Activated CD8-positive, alpha-beta memory T cell treated with anti-CD3 and anti-CD28 coated beads, Interleukin-2, amount 50 U/mL, for 1 hour (primary cell): ENCODE results near the gene KRTAP10-10.
"Not testable (repeated sequence)": the region's sequence is repeated elsewhere in the genome, so short reads cannot be mapped to it uniquely, and the experiment has no call there.

Experiments
- DNase-seq: peaks from one replicate; pipeline ENCODE4 v3.0.0-alpha.2; 2020; ENCODE audit errors: extremely low read depth

KRTAP10-10 gene

DNA sequence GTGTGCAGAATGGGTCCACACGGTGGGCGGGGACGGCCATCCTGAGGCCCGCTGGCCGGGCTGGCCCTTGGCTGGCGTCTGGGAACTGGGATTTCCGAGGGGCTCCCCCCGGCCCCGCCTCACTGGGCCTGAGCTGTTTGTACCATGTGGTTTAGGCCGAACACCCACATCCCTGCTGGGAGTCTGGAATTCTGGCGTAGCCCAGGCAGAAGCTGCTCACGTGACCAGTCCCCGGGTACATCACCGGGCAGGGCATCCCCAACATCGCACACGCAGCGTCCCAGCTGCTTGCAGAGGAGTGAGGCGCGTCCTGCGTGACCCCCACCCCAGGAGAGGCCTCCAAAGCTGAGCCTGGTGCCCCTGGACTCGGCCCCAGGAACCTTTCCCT is 34.7 kb upstream of the KRTAP10-10 start:
- no peak for DNase-seq

DNA sequence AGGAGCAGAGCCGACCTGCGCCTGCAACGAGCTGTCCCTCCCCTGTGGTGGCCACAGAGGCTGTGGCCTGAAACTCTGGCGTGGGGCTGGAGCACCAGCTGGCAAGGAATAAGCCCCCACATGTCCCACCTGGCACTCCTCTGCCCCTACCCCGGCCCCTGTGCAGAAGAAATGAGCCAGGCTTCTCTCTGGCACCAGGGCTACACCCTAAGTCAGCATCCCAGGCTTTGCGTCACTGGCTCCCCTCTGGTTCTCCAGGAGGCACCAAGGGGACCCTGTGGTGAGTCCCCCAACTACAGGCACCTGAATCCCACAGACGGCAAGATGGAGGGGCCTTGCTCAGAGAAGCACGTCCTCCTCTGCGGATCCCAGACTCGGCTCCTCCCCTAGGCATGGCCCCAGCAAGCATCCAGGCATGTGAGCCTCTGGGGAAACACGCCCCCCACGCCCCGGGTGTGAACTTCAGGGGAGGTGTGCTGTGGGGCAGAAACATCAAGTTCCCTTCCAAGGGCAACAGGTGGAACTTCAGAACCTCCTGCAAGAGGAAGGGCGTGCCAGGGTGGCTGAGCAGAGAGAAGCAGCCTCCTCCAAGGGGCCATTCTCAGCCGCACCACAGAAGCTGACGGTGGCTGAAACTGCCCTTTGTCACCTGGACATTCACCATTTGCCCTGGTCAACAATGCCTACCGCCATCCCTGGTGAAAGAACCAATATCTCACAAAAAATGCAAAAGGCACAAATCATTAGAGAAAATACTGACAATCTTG is 33.9 kb upstream of the KRTAP10-10 start:
- no peak for DNase-seq

DNA sequence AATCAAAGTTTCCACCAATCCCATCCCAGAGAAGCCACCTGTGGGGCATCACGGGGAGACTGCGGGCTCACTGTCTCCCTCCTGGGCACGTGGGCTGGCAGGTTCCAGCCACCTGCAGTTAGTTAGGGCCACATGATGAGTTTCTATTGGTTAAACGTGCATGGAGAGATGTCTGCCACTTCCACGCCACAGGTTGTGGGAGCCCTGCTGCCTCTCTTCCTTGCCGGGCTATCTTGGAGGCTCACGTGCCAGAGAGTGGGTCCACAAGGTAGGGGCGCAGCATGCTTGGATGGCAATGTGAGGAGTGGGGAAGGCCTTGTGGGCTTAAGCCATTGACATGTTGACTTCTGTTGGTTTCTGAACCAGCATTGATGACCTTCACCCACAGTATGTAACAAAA is 33.2 kb upstream of the KRTAP10-10 start:
- no peak for DNase-seq

DNA sequence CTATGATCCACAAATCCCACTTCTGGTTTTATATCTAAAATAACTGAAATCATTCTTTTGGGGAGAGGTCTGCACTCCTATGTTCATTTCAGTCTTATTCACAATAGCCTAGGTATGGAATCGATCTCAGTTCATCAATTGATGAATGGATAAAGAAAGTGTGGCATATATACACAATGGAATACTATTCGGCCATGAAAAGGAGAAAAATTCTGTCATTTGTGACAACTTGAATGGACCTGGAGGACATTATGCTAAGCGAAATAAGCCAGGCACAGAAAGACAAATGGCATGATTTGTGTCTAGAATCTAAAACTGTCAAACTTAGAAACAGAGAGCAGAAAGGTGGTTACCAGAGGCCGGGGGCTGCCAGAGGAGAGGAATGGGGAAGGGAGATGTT is 30.7 kb upstream of the KRTAP10-10 start:
- no peak for DNase-seq

DNA sequence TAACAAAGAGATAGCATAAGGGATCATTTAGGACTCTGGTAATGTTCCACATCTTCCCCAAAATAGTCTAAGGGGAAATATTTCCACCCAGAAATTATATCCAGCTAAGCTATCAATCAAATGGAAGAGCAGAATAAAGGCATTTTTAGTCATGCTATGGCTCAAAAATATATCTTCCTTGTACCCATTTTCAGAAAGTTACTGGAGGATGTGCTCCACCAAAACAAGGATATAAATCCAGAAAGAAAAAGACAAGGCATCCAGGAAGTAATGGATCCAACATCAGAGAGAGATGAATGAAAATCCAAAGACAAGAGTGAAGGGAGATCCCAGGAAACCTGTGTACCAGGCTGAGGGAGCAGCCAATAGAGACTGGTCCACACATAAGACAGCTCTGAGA is 28.0 kb upstream of the KRTAP10-10 start:
- no peak for DNase-seq

DNA sequence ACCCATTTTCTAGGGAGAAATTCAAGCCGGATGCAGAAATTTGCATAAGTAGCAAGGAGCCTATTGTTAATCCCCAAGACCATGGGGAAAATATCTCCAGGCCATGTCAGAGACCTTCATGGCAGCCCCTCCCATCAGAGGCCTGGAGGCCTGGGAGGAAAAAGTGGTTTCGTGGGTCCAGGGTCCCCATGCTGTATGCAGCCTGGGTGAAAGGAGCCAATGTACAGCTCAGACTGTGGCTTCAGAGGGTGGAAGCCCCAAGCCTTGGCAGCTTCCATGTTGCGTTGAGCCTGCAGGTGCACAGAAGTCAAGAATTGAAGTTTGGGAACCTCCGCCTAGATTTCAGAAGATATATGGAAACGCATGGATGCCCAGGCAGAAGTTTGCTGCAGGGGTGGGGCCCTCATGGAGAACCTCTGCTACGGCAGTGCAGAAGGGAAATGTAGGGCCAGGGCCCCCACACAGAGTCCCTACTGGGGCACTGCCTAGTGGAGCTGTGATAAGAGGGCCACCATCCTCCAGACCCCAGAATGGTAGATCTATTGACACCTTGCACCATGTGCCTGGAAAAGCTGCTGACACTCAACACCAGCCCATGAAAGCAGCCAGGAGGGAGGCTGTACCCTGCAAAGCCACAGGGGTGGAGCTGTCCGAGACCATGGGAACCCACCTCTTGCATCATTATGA is 26.9 kb upstream of the KRTAP10-10 start:
- not testable (repeated sequence) for DNase-seq

DNA sequence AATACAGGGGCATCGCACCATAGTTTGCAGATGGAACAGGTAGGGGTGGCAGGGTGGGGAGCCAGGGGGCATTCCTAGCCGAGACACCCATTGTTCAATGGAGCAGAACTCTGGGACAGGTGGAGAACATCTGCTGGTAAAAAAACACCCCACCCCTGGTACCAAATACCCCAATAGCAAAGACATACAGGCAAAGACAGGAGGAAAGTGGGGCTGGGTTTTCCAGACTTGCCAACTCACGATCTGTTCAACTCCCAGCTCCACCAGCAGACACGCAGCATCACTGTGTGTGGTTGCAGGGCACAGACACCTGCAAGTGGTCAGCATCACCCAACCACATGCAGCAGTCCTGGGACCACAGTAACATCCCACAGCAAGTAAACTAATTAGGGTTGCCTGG is 25.6 kb upstream of the KRTAP10-10 start:
- DNase-seq = no peak

DNA sequence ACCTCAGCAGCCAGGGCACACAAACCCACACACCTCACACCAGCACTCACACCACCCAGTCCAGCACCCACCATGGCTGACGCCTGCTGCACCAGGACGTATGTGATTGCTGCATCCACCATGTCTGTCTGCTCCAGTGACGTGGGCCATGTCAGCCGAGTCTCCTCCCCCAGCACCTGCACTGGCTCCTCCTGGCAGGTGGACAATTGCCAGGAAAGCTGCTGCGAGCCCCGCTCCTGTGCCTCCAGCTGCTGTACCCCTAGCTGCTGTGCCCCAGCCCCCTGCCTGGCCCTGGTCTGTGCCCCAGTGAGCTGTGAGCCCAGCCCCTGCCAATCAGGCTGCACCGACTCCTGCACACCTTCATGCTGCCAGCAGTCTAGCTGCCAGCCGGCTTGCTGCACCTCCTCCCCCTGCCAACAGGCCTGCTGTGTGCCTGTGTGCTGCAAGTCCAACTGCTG is 25.1 kb upstream of the KRTAP10-10 start, which contains the start of gene KRTAP10-8:
Gene KRTAP10-8 (plus strand): TSS at position 51 of the 458 bp plus-strand sequence. CDS start 22 bp downstream, at position 73.
- no peak for DNase-seq

DNA sequence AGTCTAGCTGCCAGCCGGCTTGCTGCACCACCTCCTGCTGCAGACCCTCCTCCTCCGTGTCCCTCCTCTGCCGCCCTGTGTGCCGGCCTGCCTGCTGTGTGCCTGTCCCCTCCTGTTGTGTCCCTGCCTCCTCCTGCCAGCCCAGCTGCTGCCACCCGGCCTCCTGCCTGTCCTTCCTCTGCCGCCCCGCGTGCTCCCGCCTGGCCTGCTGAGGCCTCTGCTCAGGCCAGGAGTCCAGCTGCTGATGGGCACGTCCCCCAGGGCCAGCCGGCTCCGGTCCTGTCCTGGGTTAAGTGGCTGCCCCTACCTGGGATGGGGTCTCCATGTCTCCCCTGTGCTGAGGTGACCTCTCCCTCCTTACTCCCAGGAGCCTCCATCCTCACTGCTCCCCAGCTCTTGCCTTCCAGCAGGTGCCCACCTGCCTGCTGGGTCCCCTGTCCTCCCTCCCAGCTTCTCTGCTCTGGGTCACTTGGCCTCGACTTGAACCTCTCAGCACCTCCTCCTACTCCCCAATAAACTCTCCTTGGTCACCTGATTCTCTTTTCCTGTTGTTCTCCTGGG is 24.4 kb upstream of the KRTAP10-10 start:
- no peak for DNase-seq

DNA sequence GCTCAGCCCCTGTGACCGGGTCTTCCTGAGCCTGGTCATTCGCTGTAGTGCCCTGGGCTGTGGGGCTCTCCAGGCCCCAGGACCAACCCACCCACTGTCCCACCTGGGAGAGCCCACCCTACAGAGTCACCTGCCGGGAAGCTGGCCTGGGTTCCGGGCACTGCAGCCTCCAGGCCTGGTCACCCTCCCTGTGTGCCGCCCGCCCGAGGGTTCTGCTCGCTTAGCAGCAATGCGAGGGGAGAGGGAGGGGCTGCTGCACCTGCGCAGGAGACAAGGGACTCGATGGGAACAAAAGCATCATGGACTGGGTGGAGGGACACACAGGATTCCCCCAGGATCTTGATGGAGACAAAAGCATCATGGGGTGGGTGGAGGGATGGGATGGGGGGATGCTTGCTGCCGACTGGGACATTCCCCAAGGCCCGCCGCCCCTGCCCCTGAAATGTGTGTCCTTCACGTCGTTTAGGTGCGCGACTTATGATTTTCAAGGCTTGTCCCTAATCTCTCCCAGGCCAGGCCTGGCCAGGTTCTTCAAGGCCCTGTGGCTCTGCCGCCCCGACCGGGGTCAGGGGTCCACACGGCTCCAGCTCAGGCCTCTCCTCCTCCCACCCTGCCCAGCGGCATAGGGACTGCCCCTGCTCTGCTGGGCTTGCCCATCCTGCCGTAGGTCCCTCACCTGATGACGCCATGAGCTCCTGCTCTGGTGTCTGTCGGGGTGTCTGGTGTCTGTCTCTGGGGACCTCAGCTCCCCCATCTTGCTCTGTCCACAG is 23.6 kb upstream of the KRTAP10-10 start:
- DNase-seq = no peak

DNA sequence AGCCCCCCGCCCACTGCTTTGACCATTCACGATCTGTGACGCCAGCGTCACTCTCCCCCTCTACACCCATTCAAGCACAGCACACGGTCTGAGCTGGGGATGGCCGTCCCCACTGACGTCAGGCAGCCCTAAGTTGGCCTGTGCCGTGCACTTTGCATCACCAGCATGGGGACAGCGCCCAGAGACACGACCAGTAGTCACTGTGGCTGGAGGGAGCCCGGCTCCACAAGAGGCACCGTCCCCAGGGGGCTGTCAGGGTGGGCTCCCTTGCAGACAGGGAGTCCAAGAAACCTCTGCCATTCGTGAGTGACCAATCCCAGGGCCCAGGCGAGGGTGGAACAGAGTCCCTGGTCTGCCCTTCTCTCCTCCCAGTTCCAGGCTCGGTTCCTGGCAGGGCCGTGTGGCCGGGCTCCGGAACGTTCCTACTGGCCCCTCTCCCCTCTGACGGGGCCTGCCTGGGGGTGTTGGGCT is 23.0 kb upstream of the KRTAP10-10 start:
- DNase-seq = no peak

DNA sequence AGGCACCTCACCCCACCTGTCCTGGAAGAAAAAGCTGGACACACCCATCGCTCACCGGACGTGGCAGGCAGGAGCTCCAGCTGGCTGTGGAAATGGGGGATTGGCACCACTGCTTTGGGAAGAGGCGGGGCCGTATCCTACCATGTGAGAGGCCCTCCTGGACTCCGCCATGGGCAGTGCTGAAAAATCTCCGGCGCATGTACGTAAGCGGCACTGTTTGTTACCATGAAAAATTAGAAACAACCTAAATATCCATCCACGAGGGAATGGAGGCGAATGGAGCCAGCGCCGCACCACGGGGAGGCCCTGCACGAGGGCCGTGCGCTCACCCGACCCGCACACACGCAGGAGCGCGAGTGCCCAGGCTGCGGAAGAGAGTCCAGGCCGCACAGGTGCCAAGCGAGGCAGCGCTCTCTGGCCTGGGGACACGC is 22.2 kb upstream of the KRTAP10-10 start:
- DNase-seq = no peak

DNA sequence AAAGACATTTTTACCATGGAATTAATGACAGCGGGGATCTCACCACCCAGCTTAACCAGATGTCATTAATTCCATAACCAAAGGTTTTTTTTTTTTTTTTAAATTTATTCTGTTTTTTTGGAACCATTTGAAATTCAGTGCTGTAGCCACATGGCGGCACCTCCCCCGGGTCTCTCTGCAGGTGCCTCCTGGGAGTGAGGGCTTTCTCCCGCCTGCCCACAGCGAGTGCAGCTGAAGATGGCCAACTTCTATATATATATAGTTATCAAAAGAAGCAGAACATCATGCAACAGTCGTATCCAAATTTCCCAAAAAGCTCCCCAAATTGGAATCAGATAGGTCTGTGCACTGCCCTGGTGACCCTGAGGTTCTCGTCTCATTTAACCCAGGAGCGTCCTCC is 21.7 kb upstream of the KRTAP10-10 start:
- no peak for DNase-seq

DNA sequence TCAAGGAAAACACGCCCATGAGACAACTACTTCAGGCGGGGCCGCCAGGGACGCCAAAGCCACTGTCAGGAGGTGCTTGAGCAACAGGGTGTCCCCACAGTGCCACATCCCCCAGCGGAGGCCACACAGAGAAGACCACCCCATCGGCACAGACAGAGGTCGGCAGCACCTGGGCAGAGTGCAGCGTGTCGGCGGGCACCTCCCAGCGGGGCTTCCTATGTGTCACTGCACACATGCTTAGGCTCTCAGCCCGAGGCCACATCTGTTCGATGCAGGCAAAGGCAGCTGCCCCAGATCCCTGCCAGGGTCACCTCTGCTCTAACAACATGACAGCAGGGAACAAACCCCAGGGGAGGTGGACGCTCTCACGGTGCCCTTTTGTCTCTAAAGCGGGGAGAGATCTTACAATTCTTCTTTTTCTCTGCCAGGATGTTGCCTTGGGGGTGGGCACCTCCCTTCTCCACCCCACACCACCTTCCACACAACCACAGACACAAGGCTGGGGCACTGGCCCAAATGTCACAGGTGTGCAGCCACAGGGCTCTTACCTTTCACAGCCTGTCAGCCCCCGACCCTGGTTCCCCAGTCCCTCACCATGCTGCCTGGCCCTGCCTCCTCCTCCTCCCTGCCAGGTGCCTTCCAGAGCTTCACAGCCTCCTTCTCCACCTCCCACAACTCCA is 21.1 kb upstream of the KRTAP10-10 start:
- DNase-seq = no peak

DNA sequence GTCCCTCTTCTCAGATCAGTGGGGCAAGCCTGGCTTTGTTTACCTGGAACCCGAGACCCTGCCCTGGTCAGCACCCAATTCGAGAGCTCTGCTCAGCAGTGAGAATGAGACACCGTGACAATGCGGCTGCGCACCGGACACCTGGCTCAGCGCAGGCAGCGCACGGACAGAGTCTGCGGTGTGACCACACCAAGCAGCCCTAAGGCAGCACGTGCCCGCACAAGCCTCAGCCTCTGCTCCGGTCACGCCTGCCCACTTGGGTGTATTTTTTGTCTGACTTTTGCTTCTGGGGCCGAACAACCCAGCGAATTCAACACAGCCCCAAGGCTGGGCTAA is 20.6 kb upstream of the KRTAP10-10 start:
- DNase-seq = no peak

DNA sequence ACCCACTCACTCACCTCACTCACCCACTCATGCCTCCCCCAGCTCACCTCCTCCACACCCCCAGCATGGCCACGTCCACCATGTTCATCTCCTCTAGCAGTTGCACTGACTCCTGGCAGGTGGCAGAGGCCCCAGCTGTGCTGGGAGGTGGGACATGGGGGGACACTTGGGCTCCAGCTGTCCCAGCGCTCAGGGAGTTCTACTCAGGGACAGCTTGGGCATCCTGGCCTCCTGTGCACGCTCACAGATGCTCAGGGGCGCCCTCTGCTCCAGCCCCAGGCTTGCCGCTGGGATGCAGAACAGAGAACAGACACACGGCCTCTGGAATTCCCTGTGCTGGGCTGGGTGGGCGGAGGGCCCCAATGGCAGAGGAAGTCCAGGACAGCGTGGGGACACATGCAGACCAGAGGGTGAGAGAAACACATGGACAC is 20.1 kb upstream of the KRTAP10-10 start:
- DNase-seq = no peak

DNA sequence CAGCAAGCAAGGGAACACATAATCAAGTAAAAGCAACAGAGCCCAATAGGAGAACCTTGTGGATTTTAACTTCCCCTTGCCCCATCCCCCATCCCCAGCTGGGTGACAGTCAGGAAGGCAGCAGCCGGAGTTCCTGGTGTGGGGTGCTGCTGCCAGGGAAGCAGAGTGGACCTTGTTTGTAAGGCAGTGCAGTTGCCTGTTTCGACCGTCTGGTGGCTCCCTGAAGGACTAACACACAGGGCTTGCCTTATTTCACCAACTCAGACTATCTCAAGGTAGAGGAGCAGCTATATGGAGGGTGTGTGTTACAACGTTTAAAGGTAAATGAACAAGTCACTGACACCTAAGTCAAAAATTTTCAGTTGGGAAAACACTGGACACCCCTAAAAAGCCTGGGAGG is 18.7 kb upstream of the KRTAP10-10 start:
- no peak for DNase-seq

DNA sequence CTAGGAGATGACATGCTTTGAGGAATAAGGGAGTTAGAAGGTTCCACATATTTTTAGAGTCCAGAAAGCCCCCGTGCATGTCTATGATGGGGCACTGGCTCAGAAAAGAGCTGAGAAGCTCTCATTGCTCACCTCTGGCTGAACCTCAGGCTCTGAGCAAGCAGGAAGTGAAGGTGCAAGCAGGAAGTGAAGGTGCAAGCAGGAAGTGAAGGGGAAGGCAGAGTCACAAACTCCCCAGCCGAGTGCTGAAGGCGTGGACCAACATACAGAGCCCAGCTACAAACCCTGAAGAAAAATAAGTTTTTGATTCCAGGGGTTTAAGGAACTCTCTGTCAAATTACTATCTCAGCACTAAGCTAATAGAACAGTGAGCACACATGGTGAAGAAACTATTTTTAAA is 18.2 kb upstream of the KRTAP10-10 start:
- peak; percentile 34 for DNase-seq

DNA sequence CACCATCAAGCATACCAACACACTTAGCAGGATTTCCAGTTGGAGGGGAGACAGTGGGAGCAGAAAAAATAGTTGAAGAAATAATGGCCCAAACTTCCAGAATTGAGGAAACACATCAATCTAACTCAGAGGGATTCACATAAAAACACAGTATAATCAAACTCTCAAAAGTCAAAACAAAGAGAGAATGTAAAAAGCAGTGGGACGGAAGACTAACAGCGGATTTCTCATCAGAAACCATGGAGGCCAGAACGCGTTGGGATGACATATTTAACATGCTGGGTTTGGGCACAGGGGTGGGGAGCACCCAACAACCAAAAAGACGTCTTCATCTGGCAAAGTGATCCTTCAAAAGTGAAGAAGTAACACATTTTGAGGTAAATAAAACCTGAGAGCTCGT is 17.3 kb upstream of the KRTAP10-10 start:
- no peak for DNase-seq

DNA sequence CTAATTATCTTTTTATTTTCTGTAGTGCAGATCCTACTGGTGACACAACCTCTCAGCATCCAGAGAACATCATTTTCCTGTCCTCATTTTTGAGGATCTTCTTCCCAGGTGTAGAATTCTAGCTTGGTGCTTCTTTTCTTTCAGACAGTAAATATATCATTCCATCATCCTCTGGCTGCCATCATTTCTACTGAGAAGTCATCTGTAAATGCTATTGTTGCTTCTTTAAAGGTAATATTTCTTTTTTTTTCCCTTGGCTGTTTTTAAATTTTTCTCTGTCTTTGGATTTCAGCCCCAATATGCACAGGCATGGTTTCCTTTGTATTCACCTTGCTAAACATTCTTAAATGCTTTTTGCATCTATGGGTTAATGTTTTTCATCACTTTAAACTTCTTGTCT is 13.6 kb upstream of the KRTAP10-10 start:
- no peak for DNase-seq

DNA sequence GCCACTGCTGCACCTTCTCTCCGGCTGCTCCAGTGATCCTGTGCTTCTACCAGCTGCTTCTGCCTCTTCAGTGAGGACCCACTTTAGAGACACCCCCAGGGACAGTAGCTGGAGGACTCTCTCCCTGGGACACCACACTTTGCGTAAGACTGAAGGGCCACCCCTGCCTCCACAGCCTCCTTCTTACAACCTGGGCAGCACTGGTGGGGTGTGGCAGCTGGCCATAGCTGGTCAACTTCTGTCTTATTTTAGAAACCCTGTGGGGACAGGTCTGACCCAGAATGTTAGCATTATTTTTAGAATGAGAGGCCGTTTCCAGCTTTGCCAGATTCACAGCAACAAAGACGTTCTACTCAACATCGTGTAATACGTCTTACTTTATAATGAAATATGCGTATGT is 11.4 kb upstream of the KRTAP10-10 start:
- no peak for DNase-seq

DNA sequence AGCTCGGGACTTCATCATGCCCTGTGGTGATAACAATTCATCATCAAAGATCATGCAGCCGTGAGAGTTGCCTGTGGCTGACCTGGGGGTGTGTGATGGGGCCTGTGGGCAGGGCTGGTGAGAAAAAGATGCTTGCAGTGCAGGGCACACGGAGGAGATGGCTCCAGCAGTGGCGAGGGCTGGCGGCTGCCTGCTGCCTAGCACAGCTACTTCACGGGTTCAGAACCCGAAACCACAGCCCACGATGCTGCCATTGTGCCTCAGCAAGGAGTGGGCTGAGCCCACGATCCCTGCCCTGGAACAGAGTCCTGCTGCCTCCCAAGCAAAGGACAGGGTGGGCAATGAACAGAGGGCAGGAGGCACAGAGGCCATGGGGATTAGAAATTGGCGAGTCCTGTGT is 10.9 kb upstream of the KRTAP10-10 start:
- DNase-seq = no peak
